ENCODE measurements around the gene CYP2W1. TPM values are rescaled to one million over a fixed set of nuclear protein-coding genes. Genes with fewer than 3 reads are reported as not detected.

The CYP2W1 gene
- total RNA-seq, 4 donors from 2014 or later = 0.41 to 0.95 TPM; not detected in 2

GRCh38 chr7:1015196-1016121 is 32.5 kb downstream of the CYP2W1 start:
- 81 to 86% methylated on average over 5 to 28 of the region's 28 CpGs for WGBS, 2 donors (ENCODE audit: low coverage in 1 of 2)
- in situ Hi-C loops (cut with MboI; ENCODE audit: low pct_ligation_motif_present in 1 of 4, low pct_unique_long_range_greater_than_20kb in 1 of 4, low sequenced_read_pairs in 3 of 4) = no loop called here
- DNase-seq = no peak

GRCh38 chr7:1016577-1017531 is 33.9 kb downstream of the CYP2W1 start:
- TF ChIP-seq POLR2AphosphoS5 (IDR thresholded peaks at IDR 0.05) = no peak
- TF ChIP-seq CTCF (IDR thresholded peaks at IDR 0.05) = no peak
- TF ChIP-seq POLR2A (IDR thresholded peaks at IDR 0.05) = no peak
- no peak for TF ChIP-seq EP300 (IDR thresholded peaks at IDR 0.05; ENCODE audit: low read depth)
- no peak overlapping the region for H3K27ac ChIP-seq
- H3K4me1 ChIP-seq = no peaks in the 10 kb centered on the region
- WGBS, 2 donors (ENCODE audit: low coverage in 1 of 2) = 91% methylated on average over 30 of the region's 51 CpGs; no CpG with 5 or more reads in 1 of the 2 donors
- DNase-seq = no peak
- H3K36me3 ChIP-seq = no peaks in the 10 kb centered on the region
- H3K4me3 ChIP-seq = no peak overlapping the region
- intact Hi-C loops (cut with DNase I; ENCODE audit: low total_unique reads) = no loop called here
- H3K27me3 ChIP-seq = no peaks in the 10 kb centered on the region
- in situ Hi-C loops (cut with MboI; ENCODE audit: low pct_ligation_motif_present in 1 of 4, low pct_unique_long_range_greater_than_20kb in 1 of 4, low sequenced_read_pairs in 3 of 4) = no loop called here
- no peaks in the 10 kb centered on the region for H3K9me3 ChIP-seq

More at GRCh38 chr7:1015196-1016121, 32.5 kb downstream of the CYP2W1 start:
- no peaks in the 10 kb centered on the region for H3K9me3 ChIP-seq
- H3K27ac ChIP-seq = no peak overlapping the region
- no peaks in the 10 kb centered on the region for H3K27me3 ChIP-seq
- no peaks in the 10 kb centered on the region for H3K4me1 ChIP-seq
- intact Hi-C loops (cut with DNase I; ENCODE audit: low total_unique reads) = no loop called here
- TF ChIP-seq EP300 (IDR thresholded peaks at IDR 0.05; ENCODE audit: low read depth) (no peak), POLR2A (IDR thresholded peaks at IDR 0.05) (no peak), CTCF (IDR thresholded peaks at IDR 0.05) (no peak), POLR2AphosphoS5 (IDR thresholded peaks at IDR 0.05) (no peak)
- H3K4me3 ChIP-seq = no peak overlapping the region
- no peaks in the 10 kb centered on the region for H3K36me3 ChIP-seq

- H3K36me3 ChIP-seq = no peaks in the 10 kb centered on the region
- no peak overlapping the region for H3K4me3 ChIP-seq
- WGBS, 2 donors (ENCODE audit: low coverage in 1 of 2) = 94% methylated on average over 33 of the region's 34 CpGs; no CpG with 5 or more reads in 1 of the 2 donors
- in situ Hi-C loops (cut with MboI; ENCODE audit: low pct_ligation_motif_present in 1 of 4, low pct_unique_long_range_greater_than_20kb in 1 of 4, low sequenced_read_pairs in 3 of 4) = no loop called here
- H3K9me3 ChIP-seq = no peaks in the 10 kb centered on the region
- H3K27ac ChIP-seq = no peak overlapping the region
- DNase-seq = no peak
- H3K27me3 ChIP-seq = no peaks in the 10 kb centered on the region
- intact Hi-C loops (cut with DNase I; ENCODE audit: low total_unique reads) = no loop called here
- TF ChIP-seq EP300 (IDR thresholded peaks at IDR 0.05; ENCODE audit: low read depth) = no peak
- no peak for TF ChIP-seq POLR2A (IDR thresholded peaks at IDR 0.05)
- TF ChIP-seq POLR2AphosphoS5 (IDR thresholded peaks at IDR 0.05) = no peak
- no peak for TF ChIP-seq CTCF (IDR thresholded peaks at IDR 0.05)
- no peaks in the 10 kb centered on the region for H3K4me1 ChIP-seq
Observed at GRCh38 chr7:1017586-1018333, 34.8 kb downstream of the CYP2W1 start.

All from transverse colon (tissue), 4 donors.